Measurements from ENCODE around the gene PPP1R12B.
A peak's percentile ranks its signal among the peaks of the same experiment; 100 is the strongest.
"Not testable (repeated sequence)": the region's sequence is repeated elsewhere in the genome, so short reads cannot be mapped to it uniquely, and the experiment has no call there.

PPP1R12B gene

GRCh38 chr1:202614363-202615207 lies 266.1 kb downstream of the PPP1R12B start:
- not testable (repeated sequence) for DNase-seq (ENCODE audit: low spot score)

DNA sequence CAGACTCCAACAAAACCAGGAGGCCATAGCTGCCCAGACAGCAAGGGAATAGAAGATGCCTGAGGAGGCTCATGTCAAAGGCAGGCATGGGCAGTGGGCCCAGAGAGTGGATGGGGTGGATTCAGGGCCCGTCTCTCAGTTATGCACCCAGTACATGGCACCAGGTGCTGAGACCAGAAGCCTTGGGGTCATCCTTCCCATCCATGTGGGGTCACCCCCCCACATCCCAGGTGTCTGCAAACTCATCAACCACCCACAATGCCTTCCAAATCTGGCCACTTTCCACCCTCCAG lies 266.7 kb downstream of the PPP1R12B start:
- DNase-seq (ENCODE audit: low spot score): not testable (repeated sequence)

DNA sequence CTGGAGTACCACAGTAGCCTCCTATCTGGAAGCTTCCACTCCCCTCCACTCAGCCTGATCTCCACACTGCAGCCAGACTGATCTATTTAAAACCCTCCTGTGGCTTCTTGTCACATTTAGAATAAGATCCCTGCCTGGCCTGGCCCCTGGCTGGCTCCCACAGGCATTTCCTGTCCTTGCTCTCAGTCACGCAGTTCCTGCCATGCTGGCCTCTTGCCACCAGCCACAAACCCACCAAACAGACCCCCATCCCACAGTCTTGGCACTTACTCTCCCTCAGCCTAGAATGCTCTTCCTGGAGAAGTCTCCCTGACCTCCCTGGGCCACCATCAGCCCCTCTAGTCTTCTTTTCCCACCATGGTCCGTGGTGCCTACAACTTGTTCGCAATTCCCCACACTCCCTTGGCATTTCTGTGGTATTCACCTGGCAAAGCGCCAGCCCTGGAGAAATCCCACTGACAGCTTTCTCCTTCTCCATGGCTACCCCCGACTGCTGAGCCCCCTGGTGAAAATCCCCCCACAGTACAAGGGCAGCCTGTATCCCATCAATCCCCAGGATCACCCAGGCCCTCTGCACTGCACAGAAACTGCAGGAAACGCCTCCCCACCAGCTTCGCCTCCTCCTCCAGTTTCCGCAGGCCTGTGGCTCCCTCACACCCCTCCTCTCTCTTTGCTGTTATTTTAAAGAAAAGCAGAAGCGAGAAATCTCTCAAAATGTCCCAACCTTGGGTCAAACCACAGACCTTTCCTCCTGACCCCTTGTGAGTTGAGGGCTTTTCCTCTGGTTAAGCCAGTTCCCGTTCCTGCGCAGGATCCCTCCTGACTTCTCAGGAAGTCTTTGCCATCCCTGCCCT lies 267.2 kb downstream of the PPP1R12B start:
- no peak for DNase-seq (ENCODE audit: low spot score)

GRCh38 chr1:202616355-202616915 lies 267.9 kb downstream of the PPP1R12B start:
- no peak for DNase-seq (ENCODE audit: low spot score)

DNA sequence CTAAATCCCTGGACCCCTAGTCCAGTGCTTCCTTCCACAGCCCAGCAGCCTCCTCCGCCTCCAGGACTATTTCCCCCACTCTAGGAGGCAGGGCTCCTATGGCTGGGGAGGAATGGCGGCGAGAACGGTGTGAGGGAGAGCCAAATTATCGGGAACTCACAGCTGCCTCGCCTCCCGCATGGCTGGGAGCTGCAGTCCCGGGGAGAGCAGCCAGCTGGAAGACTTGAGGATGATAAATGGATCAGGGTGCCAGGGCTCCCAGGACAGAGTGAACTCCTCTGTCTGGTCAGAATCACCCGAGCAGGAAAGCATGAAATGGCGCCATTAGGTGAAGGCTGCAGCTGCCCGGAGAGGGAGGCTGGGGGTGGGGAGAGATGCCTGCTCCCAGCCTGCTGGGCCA lies 270.5 kb downstream of the PPP1R12B start:
- DNase-seq (ENCODE audit: low spot score): not testable (repeated sequence)

- no peak for DNase-seq (ENCODE audit: low spot score)
These were observed 271.0 kb downstream of the PPP1R12B start for GRCh38 chr1:202619505-202619904.

- not testable (repeated sequence) for DNase-seq (ENCODE audit: low spot score)
These were observed 271.5 kb downstream of the PPP1R12B start for GRCh38 chr1:202620036-202620435.

- DNase-seq (ENCODE audit: low spot score): no peak
These were observed 272.9 kb downstream of the PPP1R12B start for GRCh38 chr1:202621446-202621845.

DNA sequence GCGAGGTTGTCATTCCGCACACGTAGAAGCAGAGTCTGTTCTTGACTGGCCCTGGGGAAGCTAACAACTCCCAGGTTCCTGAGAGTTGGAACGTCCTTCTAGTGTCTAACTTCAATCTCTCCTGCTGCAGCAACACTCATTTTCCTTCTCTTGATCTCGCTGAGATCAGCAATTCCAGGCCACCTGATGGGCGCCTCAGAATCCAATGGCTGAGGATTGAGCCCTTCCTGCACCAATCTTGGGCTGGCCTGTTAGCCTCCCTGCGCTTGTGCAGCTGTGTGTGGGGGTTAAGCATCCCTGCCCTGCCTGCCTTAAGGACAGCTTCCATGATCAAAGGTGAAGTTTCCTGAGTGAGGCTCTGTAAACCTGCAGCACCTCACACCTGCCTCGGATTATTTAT lies 273.9 kb downstream of the PPP1R12B start:
- no peak for DNase-seq (ENCODE audit: low spot score)

- peak; percentile 34 for DNase-seq (ENCODE audit: low spot score)
These were observed 274.6 kb downstream of the PPP1R12B start for GRCh38 chr1:202623075-202623474.

GRCh38 chr1:202623476-202623875 lies 275.0 kb downstream of the PPP1R12B start:
- not testable (repeated sequence) for DNase-seq (ENCODE audit: low spot score)

GRCh38 chr1:202624088-202624780 lies 275.7 kb downstream of the PPP1R12B start:
- no peak for DNase-seq (ENCODE audit: low spot score)

DNA sequence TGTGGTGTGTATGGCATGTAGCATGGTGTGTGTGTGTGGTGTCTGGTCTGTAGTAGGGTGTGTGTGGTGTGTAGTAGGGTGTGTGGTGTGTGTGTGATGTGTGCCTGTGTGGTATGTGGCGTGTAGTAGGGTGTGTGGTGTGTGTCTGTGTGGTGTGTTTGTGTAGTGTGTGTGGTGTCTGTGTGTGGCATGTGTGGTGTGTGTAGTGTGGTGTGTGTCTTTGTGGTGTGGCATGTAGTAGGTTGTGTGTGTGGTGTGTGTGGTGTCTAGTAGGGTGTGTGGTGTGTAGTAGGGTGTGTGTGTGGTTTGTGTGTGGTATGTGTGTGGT lies 276.2 kb downstream of the PPP1R12B start:
- DNase-seq (ENCODE audit: low spot score): no peak

- peak; percentile 86 for DNase-seq (ENCODE audit: low spot score)
These were observed 277.2 kb downstream of the PPP1R12B start for GRCh38 chr1:202625416-202626360.

DNA sequence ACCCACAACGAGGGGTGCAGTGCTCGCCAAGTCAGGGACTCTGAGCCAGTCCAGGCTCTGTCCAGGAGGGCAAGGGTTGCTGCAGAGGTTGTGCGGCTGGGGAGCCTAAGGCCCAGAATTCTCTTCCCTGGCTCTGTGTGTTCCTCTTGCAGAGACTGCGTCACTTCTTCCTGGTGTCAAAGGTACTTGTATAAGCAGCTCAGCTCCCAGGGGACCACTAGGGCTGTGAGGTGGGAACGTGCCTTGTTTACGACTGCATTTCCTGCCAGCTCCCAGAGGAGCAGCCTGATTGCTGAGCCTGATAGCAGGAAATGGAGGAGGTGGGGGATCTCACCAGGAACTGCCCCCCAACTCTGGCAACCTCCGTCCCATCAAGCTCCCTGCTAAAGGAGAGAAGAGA lies 278.5 kb downstream of the PPP1R12B start:
- DNase-seq (ENCODE audit: low spot score): not testable (repeated sequence)

DNA sequence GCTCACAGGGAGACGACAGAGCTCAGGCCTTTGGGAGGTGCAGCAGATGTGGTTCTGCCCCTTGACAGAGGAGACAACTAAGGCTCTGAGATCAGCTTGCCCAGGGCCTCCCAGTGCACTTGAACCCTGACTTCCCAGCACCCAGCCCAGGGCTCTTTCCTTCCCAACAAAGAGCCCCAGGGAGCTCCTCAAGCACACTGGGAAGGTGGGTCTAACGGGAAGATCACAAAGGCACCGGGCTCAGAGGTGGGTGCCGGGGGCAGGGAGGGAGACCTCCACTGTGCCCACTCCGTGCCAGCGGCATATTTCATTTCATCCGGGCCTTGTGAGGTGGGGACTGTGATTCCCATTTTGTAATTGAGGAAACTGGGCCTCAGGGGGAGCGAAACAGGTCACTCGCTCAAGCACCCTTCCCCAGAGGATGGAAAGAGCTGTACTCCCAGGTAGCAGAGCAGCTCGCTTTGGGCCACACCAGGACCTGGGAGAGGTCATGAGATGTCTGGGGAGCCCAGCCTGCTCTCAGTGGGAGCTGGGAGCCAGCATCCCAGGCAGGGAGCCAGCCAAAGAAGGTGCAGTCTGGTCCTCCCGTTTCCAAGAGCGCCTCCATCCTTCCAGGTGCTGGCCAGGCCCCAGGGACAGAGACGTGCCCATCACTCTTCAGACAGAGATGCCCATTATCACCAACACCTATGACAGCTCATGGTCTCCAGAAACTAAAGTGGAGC lies 279.5 kb downstream of the PPP1R12B start:
- DNase-seq (ENCODE audit: low spot score): no peak

GRCh38 chr1:202628646-202629215 lies 280.2 kb downstream of the PPP1R12B start:
- DNase-seq (ENCODE audit: low spot score): no peak

DNA sequence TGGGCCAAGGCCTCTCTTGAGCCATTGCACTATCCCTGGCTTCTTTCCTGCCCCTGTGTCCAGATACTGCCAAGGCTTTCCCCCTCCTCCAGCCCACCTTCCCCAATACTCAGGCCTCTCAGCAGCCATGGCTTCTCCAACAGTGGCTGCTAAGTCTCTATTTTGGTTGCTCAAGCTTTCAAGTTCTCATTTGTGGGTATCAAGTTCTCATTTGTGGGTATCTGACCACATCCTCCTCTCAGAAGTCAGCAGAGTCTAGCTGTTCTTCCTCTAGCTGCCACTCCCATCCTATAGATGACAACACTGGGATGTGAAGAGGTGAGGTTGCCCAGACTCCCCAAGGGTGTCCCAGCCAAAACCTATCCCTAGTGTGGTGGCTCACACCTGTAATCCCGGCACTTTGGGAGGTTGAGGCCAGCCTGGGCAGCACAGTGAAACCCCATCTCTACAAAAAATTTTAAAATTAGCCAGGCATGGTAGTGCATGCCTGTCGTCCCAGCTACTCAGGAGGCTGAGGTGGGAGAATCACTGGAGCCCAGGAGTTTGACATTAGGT lies 280.8 kb downstream of the PPP1R12B start:
- DNase-seq (ENCODE audit: low spot score): not testable (repeated sequence)

GRCh38 chr1:202630096-202630495 lies 281.6 kb downstream of the PPP1R12B start:
- not testable (repeated sequence) for DNase-seq (ENCODE audit: low spot score)

DNA sequence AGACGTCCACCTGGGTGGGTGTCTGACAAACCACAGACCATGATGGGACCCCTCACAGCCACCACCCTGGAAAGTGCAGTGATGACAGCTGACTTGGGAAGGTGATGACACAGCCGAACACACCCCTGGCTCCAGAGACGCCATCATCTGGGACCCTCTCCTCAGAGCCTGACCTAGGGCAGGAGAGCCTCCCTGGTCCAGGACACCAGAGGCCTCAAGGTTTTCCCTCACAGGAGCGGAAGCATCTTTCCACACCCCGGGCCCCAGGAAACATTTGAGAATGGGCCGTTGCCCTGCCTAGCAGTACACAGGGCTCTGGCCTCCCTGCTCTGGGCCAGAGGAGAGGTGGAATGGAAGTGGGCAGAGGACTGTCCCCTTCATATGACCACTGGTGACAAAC lies 282.0 kb downstream of the PPP1R12B start:
- no peak for DNase-seq (ENCODE audit: low spot score)
